GM12892 (cell line): ENCODE data around the gene CDC42EP4.

ENCODE experiments used
- POLR2A ChIP-seq: IDR thresholded peaks from 2 replicates; pipeline ENCODE4 v1.6.1; 2011; ENCODE audit warnings: low read depth, low read length, control low read depth
- POLR2AphosphoS5 ChIP-seq: IDR thresholded peaks from 2 replicates; pipeline ENCODE4 v1.6.1; 2011; ENCODE audit warnings: low read depth, low read length, control low read depth

GRCh38 chr17:73278049-73278464, 33.7 kb downstream of the CDC42EP4 start:
- TF ChIP-seq POLR2A (no peak), POLR2AphosphoS5 (no peak)
